NCI-H2029 (cell line): ENCODE results near the gene AGBL4.

ENCODE experiments used
- DNase-seq: peaks from one replicate; lab custom pipeline; 2025; lab: John Stamatoyannopoulos, UW

Gene AGBL4

GRCh38 chr1:48767975-48768510 lies 1255.7 kb downstream of the AGBL4 start:
- DNase-seq = no peak

GRCh38 chr1:48765335-48765734 lies 1258.4 kb downstream of the AGBL4 start:
- no peak for DNase-seq

- peak; percentile 67 for DNase-seq
Measured at GRCh38 chr1:48761986-48762385, 1261.8 kb downstream of the AGBL4 start.

- no peak for DNase-seq
Measured at GRCh38 chr1:48761411-48761810, 1262.3 kb downstream of the AGBL4 start.

GRCh38 chr1:48760857-48761256 lies 1262.9 kb downstream of the AGBL4 start:
- DNase-seq = no peak

GRCh38 chr1:48758976-48759375 lies 1264.8 kb downstream of the AGBL4 start:
- DNase-seq = no peak

GRCh38 chr1:48757363-48757762 lies 1266.4 kb downstream of the AGBL4 start:
- DNase-seq = no peak

- no peak for DNase-seq
Measured at GRCh38 chr1:48756683-48757316, 1267.0 kb downstream of the AGBL4 start.

GRCh38 chr1:48753293-48753692 lies 1270.5 kb downstream of the AGBL4 start:
- DNase-seq = no peak

GRCh38 chr1:48750109-48750508 lies 1273.6 kb downstream of the AGBL4 start:
- no peak for DNase-seq

GRCh38 chr1:48749068-48749467 lies 1274.7 kb downstream of the AGBL4 start:
- no peak for DNase-seq

- DNase-seq = no peak
Measured at GRCh38 chr1:48746906-48747305, 1276.8 kb downstream of the AGBL4 start.

GRCh38 chr1:48744032-48744431 lies 1279.7 kb downstream of the AGBL4 start:
- DNase-seq = no peak

- DNase-seq = no peak
Measured at GRCh38 chr1:48743480-48743879, 1280.3 kb downstream of the AGBL4 start.

GRCh38 chr1:48741380-48741779 lies 1282.4 kb downstream of the AGBL4 start:
- DNase-seq = peak; percentile 96

- DNase-seq = no peak
Measured at GRCh38 chr1:48740621-48741020, 1283.1 kb downstream of the AGBL4 start.

GRCh38 chr1:48739091-48739490 lies 1284.7 kb downstream of the AGBL4 start:
- DNase-seq = no peak

- DNase-seq = no peak
Measured at GRCh38 chr1:48738356-48738755, 1285.4 kb downstream of the AGBL4 start.

- no peak for DNase-seq
Measured at GRCh38 chr1:48735796-48736195, 1288.0 kb downstream of the AGBL4 start.

GRCh38 chr1:48730164-48730910 lies 1293.4 kb downstream of the AGBL4 start:
- DNase-seq = no peak

- no peak for DNase-seq
Measured at GRCh38 chr1:48728584-48728983, 1295.2 kb downstream of the AGBL4 start.

- DNase-seq = no peak
Measured at GRCh38 chr1:48726557-48727215, 1297.1 kb downstream of the AGBL4 start.

- no peak for DNase-seq
Measured at GRCh38 chr1:48726139-48726538, 1297.6 kb downstream of the AGBL4 start.
